MV-4-11 (cell line): ENCODE measurements around the gene L3MBTL3.
A peak's percentile ranks its signal among the peaks of the same experiment; 100 is the strongest.

Source experiments
- DNase-seq: peaks from one replicate; lab custom pipeline; 2025; lab: John Stamatoyannopoulos, UW

Gene L3MBTL3

GRCh38 chr6:130027948-130028347 is 9.6 kb downstream of the L3MBTL3 start:
- peak; percentile 42 for DNase-seq

GRCh38 chr6:130029163-130029562 is 10.8 kb downstream of the L3MBTL3 start:
- DNase-seq: no peak

- DNase-seq: peak; percentile 51
These were observed 14.5 kb downstream of the L3MBTL3 start for GRCh38 chr6:130032758-130033340.

- DNase-seq: no peak
These were observed 15.6 kb downstream of the L3MBTL3 start for GRCh38 chr6:130033949-130034348.

- DNase-seq: peak; percentile 84
These were observed 16.2 kb downstream of the L3MBTL3 start for GRCh38 chr6:130034378-130035146.

- no peak for DNase-seq
These were observed 16.8 kb downstream of the L3MBTL3 start for GRCh38 chr6:130035211-130035610.

- DNase-seq: no peak
These were observed 18.9 kb downstream of the L3MBTL3 start for GRCh38 chr6:130037207-130037811.

- DNase-seq: no peak
These were observed 23.2 kb downstream of the L3MBTL3 start for GRCh38 chr6:130041594-130041993.

- no peak for DNase-seq
These were observed 25.0 kb downstream of the L3MBTL3 start for GRCh38 chr6:130043344-130043743.

GRCh38 chr6:130045622-130046021 is 27.2 kb downstream of the L3MBTL3 start:
- DNase-seq: no peak

GRCh38 chr6:130046671-130047070 is 28.3 kb downstream of the L3MBTL3 start:
- no peak for DNase-seq

- DNase-seq: no peak
These were observed 29.0 kb downstream of the L3MBTL3 start for GRCh38 chr6:130047088-130047995.

- no peak for DNase-seq
These were observed 31.8 kb downstream of the L3MBTL3 start for GRCh38 chr6:130050230-130050629.

GRCh38 chr6:130054725-130055124 is 36.3 kb downstream of the L3MBTL3 start:
- no peak for DNase-seq

- no peak for DNase-seq
These were observed 36.9 kb downstream of the L3MBTL3 start for GRCh38 chr6:130055271-130055670.

- no peak for DNase-seq
These were observed 39.1 kb downstream of the L3MBTL3 start for GRCh38 chr6:130057495-130057894.

GRCh38 chr6:130063806-130064205 is 45.4 kb downstream of the L3MBTL3 start:
- peak; percentile 52 for DNase-seq

GRCh38 chr6:130065609-130066156 is 47.3 kb downstream of the L3MBTL3 start:
- no peak for DNase-seq

- DNase-seq: no peak
These were observed 51.1 kb downstream of the L3MBTL3 start for GRCh38 chr6:130069485-130069884.

- DNase-seq: no peak
These were observed 51.9 kb downstream of the L3MBTL3 start for GRCh38 chr6:130070326-130070725.

- no peak for DNase-seq
These were observed 52.4 kb downstream of the L3MBTL3 start for GRCh38 chr6:130070792-130071191.

- DNase-seq: no peak
These were observed 57.6 kb downstream of the L3MBTL3 start for GRCh38 chr6:130075879-130076460.
